Fibroblast of lung (primary cell): ENCODE measurements around the gene ANXA6. TPM values are rescaled to one million over a fixed set of nuclear protein-coding genes. Genes with fewer than 3 reads are reported as not detected.

Experiments used
- DNase-seq, 2 donors: peaks; one replicate each; pipeline versions ENCODE4 v3.0.0 to v3.0.0-alpha.2; 2010; ENCODE audit warnings: low read depth in 2 of 2
- H2AFZ ChIP-seq: 2 replicates; pipeline ENCODE4 v1.5.1; 2012; ENCODE audit warnings: low read length, control low read depth, inconsistent platforms
- H3K27ac ChIP-seq: 2 replicates; pipeline ENCODE4 v1.5.1; 2011; ENCODE audit warnings: low read length, control low read depth; ENCODE audit not compliant: insufficient read depth
- H3K27me3 ChIP-seq: 2 replicates; pipeline ENCODE4 v1.5.1; 2011; ENCODE audit warnings: mild to moderate bottlenecking, low read length; ENCODE audit not compliant: control insufficient read depth, insufficient read depth
- H3K36me3 ChIP-seq: 2 replicates; pipeline ENCODE4 v1.5.1; 2011; ENCODE audit warnings: low read length; ENCODE audit not compliant: control insufficient read depth, insufficient read depth
- H3K4me1 ChIP-seq: 2 replicates; pipeline ENCODE4 v1.5.1; 2011; ENCODE audit warnings: low read length; ENCODE audit not compliant: control insufficient read depth, insufficient read depth; ENCODE audit errors: extremely low read depth
- H3K4me2 ChIP-seq: 2 replicates; pipeline ENCODE4 v1.5.1; 2011; ENCODE audit warnings: low read length, control low read depth; ENCODE audit not compliant: insufficient read depth; ENCODE audit errors: extremely low read depth
- H3K4me3 ChIP-seq, 4 experiments: fragments of 200-600 bp in 1 of 4; sonication (generic) in 1 of 4; replicated peaks in 1 of 4; 2 replicates each; pipeline ENCODE4 v1.5.1; 2011 to 2016; ENCODE audit warnings: low read length in 4 of 4, low read depth in 3 of 4, mild to moderate bottlenecking in 3 of 4, control low read depth in 2 of 4, inconsistent platforms in 1 of 4, mixed read lengths in 1 of 4; ENCODE audit not compliant: insufficient read depth in 1 of 4; ENCODE audit errors: control extremely low read depth in 1 of 4
- H3K79me2 ChIP-seq: 2 replicates; pipeline ENCODE4 v1.5.1; 2012; ENCODE audit warnings: mild to moderate bottlenecking, low read length, inconsistent platforms; ENCODE audit not compliant: control insufficient read depth, insufficient read depth
- H3K9ac ChIP-seq: 2 replicates; pipeline ENCODE4 v1.5.1; 2011; ENCODE audit warnings: mild to moderate bottlenecking, low read length, control low read depth; ENCODE audit not compliant: insufficient read depth
- H3K9me3 ChIP-seq: 2 replicates; pipeline ENCODE4 v1.5.1; 2012; ENCODE audit warnings: low read depth, low read length; ENCODE audit not compliant: control insufficient read depth, insufficient read depth
- H4K20me1 ChIP-seq: 2 replicates; pipeline ENCODE4 v1.5.1; 2011; ENCODE audit warnings: low read length; ENCODE audit not compliant: control insufficient read depth, insufficient read depth; ENCODE audit errors: extremely low read depth
- EZH2 ChIP-seq: IDR thresholded peaks from 2 replicates; pipeline ENCODE4 v1.5.1; 2012; ENCODE audit warnings: low read length, control low read depth, mild to moderate bottlenecking; ENCODE audit errors: missing control alignments
- polyA plus RNA-seq, 2 donors: library from polyadenylated mRNA; depleted of rRNA in 1 of 2; stranded (reverse) in 1 of 2; unstranded in 1 of 2; fragments of >200 nt; gene quantifications; 2 replicates each; pipeline ENCODE4 v1.2.1, GENCODE V29; 2011 to 2012; ENCODE audit warnings: missing spikeins in 1 of 2
- total RNA-seq: library from RNA; depleted of rRNA; stranded (reverse); fragments of >200 nt; gene quantifications from 2 replicates; pipeline ENCODE4 v1.2.1, GENCODE V29; 2014
- TF ChIP-seq, protein P1 (sequence below), 2 donors: IDR thresholded peaks in 1 of 2; conservative IDR thresholded peaks in 1 of 2; 1 replicate in 1 of 2; 2 replicates in 1 of 2; pipeline ENCODE4 v1.5.1; 2011 to 2012; ENCODE audit warnings: low read length in 2 of 2, control low read depth in 1 of 2, inconsistent platforms in 1 of 2, low read depth in 1 of 2, mild to moderate bottlenecking in 1 of 2

ANXA6 gene
- total and polyA plus RNA-seq, 2 donors (not counting 1 experiment from before 2014, with no cell fraction given), result 591 to 615 TPM

DNA sequence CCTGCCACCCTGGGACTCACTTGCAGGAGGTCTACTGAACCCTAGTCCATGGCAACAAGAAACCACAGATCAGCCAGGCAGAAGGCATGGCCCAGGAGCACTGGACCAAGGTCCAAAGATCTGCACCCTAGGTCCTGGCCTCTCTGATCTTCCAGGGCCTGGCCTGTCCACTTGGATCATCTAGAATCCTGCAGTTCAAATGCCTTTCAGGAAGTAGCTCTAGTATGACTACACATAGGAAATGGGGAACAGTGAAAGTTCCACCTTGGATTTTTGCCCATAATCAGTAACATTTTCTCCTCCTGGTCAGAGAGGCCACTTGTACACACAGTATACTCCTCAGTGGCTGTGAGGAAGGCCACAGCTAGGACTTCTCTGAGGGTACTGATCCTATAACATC is 11.5 kb downstream of the ANXA6 start:
- Histone ChIP-seq H3K4me1 (peaks cover 15% of the 10 kb centered on the region), H3K4me2 (no peak overlapping the region), H3K36me3 (peaks cover 16% of the 10 kb centered on the region), H3K27me3 (no peaks in the 10 kb centered on the region), H2AFZ (no peak overlapping the region), H3K79me2 (peaks cover 98% of the 10 kb centered on the region), H3K27ac (no peak overlapping the region), H4K20me1 (peaks cover 14% of the 10 kb centered on the region), H3K4me3 (no peak overlapping the region), H3K9ac (no peak overlapping the region), H3K9me3 (no peaks in the 10 kb centered on the region)
- no peak for DNase-seq
- TF ChIP-seq, protein P1, sequence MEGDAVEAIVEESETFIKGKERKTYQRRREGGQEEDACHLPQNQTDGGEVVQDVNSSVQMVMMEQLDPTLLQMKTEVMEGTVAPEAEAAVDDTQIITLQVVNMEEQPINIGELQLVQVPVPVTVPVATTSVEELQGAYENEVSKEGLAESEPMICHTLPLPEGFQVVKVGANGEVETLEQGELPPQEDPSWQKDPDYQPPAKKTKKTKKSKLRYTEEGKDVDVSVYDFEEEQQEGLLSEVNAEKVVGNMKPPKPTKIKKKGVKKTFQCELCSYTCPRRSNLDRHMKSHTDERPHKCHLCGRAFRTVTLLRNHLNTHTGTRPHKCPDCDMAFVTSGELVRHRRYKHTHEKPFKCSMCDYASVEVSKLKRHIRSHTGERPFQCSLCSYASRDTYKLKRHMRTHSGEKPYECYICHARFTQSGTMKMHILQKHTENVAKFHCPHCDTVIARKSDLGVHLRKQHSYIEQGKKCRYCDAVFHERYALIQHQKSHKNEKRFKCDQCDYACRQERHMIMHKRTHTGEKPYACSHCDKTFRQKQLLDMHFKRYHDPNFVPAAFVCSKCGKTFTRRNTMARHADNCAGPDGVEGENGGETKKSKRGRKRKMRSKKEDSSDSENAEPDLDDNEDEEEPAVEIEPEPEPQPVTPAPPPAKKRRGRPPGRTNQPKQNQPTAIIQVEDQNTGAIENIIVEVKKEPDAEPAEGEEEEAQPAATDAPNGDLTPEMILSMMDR (conservative IDR thresholded peaks at IDR 0.05 in 1 of 2, IDR thresholded peaks at IDR 0.05 in 1 of 2; ENCODE audit: low read depth in 1 of 2, low read length in 2 of 2), result no peak
- no peak for TF ChIP-seq EZH2

DNA sequence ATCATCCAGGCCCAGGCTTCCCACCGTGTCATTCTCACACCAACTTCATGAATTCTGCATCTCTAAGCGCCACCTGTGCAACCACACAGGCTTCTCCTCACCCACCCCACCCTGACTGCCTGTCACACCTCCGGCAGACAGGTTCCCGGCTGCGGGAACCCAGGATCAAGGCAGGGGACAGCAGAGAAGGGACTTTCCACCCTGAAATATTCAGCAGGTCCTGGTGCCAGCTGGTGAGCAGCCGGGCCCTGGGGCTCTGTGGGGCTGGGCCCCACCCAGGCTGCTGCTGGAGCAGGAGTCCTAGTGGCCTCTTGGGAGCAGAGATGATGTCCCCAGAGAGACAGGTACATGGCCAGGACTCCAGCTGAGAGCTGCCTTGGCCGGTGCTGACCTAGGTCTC is 12.7 kb downstream of the ANXA6 start:
- peaks cover 7% of the 10 kb centered on the region for H3K4me1 ChIP-seq
- H3K4me2 ChIP-seq, result no peak overlapping the region
- no peaks in the 10 kb centered on the region for H3K27me3 ChIP-seq
- H3K27ac ChIP-seq, result no peak overlapping the region
- peaks cover 95% of the 10 kb centered on the region for H3K79me2 ChIP-seq
- no peak for DNase-seq
- TF ChIP-seq EZH2, result no peak
- TF ChIP-seq, protein P1 (conservative IDR thresholded peaks at IDR 0.05 in 1 of 2, IDR thresholded peaks at IDR 0.05 in 1 of 2; ENCODE audit: low read depth in 1 of 2, low read length in 2 of 2), result no peak
- peaks cover 16% of the 10 kb centered on the region for H3K36me3 ChIP-seq
- H3K9ac ChIP-seq, result no peak overlapping the region
- H3K9me3 ChIP-seq, result no peaks in the 10 kb centered on the region
- peaks cover 7% of the 10 kb centered on the region for H4K20me1 ChIP-seq
- no peak overlapping the region for H2AFZ ChIP-seq
- H3K4me3 ChIP-seq, result no peak overlapping the region

DNA sequence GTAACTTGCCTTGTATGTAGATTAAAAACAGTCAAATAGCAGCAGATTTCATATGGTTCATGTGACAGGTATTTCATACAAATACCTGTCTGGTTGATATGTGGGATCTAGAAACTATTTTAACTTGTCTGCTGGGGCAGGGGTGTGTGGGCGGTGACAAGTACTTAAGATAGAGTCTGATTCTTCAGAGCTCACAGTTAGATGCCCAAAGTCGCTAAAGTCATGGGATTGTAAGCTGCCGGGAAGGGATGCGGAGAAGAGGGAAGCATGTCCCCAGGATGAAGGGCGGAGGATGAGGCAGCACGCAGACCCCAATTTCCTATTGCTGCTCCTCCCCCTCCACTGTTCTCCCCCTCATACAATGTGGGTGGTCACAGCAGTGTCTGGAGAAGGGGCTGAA is 13.3 kb downstream of the ANXA6 start:
- peaks cover 7% of the 10 kb centered on the region for H4K20me1 ChIP-seq
- no peak for DNase-seq
- H3K27ac ChIP-seq, result no peak overlapping the region
- H3K9ac ChIP-seq, result no peak overlapping the region
- peaks cover 17% of the 10 kb centered on the region for H3K36me3 ChIP-seq
- TF ChIP-seq, protein P1 (conservative IDR thresholded peaks at IDR 0.05 in 1 of 2, IDR thresholded peaks at IDR 0.05 in 1 of 2; ENCODE audit: low read depth in 1 of 2, low read length in 2 of 2), result no peak
- TF ChIP-seq EZH2, result no peak
- no peak overlapping the region for H3K4me2 ChIP-seq
- H3K4me1 ChIP-seq, result peaks cover 7% of the 10 kb centered on the region
- peaks cover 91% of the 10 kb centered on the region for H3K79me2 ChIP-seq
- H3K27me3 ChIP-seq, result no peaks in the 10 kb centered on the region
- no peak overlapping the region for H3K4me3 ChIP-seq
- H3K9me3 ChIP-seq, result no peaks in the 10 kb centered on the region
- no peak overlapping the region for H2AFZ ChIP-seq
